HG03558 (cell line): Measurements from ENCODE around the gene PGAP1.
A peak's percentile ranks its signal among the peaks of the same experiment; 100 is the strongest.

Experiments
- ATAC-seq: cut with Tn5 transposase; IDR thresholded peaks from one replicate; pipeline ENCODE4 v1.9.1; 2021; ENCODE audit warnings: moderate number of reproducible peaks; ENCODE audit not compliant: unreplicated experiment; ENCODE audit errors: extremely low read depth

Gene PGAP1

GRCh38 chr2:196954001-196954400 is 27.5 kb upstream of the PGAP1 start:
- no peak for ATAC-seq

DNA sequence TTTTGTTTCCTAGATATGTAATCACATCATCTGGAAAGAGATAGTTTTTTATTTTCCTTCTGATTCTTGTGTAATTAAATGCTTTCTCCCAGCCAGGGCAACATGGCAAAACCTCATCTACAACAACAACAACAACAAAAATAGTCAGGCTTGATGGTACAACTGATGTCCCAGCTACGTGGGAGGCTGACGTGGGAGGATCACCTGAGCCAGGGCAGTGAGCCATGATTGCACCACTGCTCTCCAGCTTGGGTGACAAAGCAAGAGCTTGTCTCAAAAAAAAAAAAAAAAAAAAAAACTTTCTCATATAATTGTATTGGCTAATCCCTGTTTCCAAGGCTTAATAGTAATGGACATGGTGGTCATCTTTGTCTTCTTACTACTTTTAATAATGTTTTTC is 26.4 kb upstream of the PGAP1 start:
- no peak for ATAC-seq

- no peak for ATAC-seq
Observed at GRCh38 chr2:196951973-196952372, 25.5 kb upstream of the PGAP1 start.

GRCh38 chr2:196949116-196949515 is 22.6 kb upstream of the PGAP1 start:
- no peak for ATAC-seq

GRCh38 chr2:196944570-196944969 is 18.1 kb upstream of the PGAP1 start:
- ATAC-seq: peak; percentile 84

GRCh38 chr2:196941398-196942078 is 15.0 kb upstream of the PGAP1 start:
- ATAC-seq: no peak

GRCh38 chr2:196939371-196939770 is 12.9 kb upstream of the PGAP1 start:
- no peak for ATAC-seq

DNA sequence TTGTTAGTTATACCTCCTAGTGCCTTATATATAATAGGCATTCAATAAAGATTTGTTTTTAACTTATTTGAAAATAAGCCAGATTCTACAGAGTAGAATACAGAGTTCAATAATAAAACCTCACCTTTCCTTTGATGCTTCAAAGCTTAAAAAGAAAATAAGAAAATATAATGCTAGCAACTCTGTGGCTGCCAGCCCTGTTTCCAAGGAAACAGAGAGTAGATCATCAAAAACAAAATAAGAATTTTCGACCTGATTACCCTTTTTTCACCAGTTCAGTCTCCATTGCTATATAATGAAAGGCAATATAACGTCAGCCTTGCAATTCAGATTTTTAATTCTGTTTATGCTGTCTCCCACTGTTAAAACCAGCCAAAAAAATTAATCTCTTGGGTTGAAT is 8.9 kb upstream of the PGAP1 start:
- ATAC-seq: no peak

- no peak for ATAC-seq
Observed at GRCh38 chr2:196934672-196935071, 8.2 kb upstream of the PGAP1 start.

- no peak for ATAC-seq
Observed at GRCh38 chr2:196931555-196931954, 5.0 kb upstream of the PGAP1 start.

DNA sequence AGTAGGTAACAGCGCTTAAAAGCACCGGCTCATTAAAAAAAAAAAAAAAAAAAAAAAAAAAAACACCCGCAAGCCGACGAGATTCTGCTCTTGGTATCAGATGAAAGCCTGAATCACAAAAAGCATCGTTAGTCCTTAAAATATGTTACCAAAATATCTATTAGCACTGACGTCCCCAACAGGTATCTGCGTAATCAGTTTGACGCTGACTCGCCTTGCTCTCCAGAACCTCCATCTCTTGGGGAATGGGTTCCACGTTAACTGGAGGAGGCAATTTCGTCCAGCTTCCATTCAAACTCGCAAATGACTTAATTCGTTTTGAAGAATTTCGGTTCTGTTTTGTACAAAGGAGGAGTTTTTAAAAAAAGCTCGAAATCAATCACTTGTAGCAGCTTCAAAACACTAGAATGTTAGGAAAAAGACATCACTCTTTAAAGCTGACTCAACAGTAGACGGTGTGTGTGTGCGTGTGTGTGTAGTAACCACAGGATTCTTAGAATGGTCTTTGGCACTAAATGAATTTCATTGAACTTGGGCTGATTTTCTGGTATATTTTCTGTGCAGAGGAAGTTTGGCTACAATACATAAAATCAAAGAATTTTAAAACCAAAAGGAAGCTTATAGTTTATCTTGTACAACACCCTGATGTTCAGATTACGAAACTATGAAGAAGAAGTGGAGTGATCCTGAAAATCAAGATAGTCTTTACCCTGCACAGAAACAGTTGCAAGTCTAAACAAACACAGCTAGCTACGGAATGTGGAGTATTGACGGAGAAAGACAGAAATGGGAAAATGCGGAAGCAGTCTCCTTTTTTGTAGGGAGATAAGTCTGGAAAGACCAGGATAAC is 1.1 kb upstream of the PGAP1 start:
- no peak for ATAC-seq

DNA sequence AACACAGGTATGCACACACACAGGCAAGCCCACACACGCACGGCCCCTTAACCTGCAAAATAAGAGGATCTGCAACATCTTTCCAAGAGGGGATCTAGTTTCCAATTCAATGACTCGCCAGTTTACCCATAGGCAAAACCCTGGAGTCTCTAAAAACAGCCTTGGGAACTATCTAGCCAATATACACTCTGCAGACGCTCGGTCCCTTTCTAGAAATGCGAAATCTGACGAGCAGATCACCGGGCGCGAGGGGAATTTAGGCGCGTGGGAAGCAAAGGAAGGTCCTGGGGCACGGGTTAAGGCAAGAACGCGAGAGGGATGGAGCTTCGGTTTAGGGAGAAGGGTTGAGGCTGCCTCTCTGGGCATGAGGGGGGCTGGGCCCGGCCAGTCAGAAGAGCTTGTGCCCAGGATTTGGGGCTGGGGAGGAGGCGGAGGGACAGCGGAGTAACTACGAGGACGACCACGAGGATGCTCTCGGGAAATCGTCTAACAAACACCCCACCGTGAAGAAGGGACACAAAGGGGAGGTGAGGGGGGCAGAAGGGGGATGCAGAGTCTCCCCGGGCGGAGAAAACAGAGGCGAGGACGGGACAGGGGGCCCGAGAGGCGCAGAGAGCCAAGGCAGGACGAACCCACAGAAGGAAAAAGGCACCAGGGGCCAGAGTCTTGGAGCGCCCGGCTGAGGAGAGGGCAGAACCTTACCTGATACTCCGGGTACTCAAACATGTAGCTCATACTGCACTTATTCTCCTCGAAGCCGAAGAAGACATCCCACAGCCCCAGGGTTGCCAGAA is 542 bp downstream of the PGAP1 start:
- peak; percentile 5 for ATAC-seq

DNA sequence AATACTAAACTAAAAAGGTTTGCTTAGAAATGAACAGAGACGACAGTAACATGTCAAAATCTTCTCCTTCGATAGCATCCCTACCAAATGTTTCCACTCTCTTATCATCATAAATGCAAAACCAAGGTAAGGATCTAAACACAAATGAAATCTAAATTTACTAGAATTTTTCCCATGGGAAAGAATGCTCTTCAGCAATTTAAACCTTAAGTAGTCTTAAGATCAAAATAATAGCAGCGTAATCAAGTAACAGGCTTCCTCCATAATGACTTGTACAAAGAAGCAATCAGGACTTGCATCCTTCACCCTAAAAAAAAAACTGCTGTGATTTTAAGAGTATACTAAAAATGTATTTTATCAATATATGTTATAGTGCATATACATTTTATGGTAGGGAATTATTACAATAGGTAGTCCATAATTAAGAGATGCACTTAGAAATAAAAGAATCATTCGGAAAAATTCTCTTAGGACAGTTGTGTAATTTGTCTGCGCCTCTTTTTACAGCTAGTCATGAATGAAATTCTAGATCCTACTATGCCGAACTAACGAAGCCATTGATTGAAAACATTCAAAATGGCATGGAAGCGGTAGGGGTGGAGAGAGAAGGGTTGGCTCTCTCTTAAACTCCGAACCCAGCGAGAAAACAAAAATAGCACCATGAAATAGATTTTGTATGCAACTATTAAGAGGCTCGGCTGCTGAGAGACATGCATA is 1.3 kb downstream of the PGAP1 start:
- no peak for ATAC-seq

GRCh38 chr2:196924051-196924450 is 2.5 kb downstream of the PGAP1 start:
- ATAC-seq: no peak

DNA sequence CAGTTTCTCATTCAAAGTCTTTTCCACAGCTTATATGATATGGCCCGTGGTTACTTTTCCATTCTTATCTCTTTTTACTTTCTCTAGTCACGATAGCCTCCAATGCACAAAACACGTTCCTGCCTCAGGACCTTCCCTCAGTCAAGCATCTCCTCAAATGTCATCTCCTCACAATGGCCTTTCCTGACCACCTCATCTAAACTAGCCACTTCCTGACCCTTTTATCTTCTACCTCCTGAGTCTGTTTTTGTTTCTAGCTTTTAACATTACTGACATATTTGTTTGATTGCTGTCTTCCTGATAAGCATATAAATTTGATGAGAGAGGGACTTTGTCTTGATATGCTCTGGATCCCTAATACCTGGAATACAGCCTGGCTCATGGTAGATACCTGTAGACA is 7.6 kb downstream of the PGAP1 start:
- ATAC-seq: no peak

DNA sequence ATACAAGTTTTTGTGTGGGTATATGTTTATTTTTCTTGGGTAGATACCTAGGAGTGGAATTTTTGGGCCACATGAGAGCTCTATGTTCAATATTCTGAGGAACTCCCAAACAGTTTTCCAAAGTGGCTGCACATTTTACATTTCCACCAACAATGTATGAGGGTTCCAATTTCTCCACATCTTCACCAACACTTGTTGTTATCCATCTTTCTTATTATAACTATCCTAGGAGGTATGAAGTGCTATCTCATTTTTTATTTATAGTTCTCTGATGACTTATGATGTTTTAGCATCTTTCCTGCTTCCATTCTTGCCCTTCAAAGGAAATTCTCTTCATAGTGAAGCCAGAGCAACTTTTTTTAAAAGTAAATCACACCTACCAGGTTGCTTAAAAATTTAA is 8.7 kb downstream of the PGAP1 start:
- no peak for ATAC-seq

GRCh38 chr2:196915507-196916189 is 10.9 kb downstream of the PGAP1 start:
- ATAC-seq: no peak

DNA sequence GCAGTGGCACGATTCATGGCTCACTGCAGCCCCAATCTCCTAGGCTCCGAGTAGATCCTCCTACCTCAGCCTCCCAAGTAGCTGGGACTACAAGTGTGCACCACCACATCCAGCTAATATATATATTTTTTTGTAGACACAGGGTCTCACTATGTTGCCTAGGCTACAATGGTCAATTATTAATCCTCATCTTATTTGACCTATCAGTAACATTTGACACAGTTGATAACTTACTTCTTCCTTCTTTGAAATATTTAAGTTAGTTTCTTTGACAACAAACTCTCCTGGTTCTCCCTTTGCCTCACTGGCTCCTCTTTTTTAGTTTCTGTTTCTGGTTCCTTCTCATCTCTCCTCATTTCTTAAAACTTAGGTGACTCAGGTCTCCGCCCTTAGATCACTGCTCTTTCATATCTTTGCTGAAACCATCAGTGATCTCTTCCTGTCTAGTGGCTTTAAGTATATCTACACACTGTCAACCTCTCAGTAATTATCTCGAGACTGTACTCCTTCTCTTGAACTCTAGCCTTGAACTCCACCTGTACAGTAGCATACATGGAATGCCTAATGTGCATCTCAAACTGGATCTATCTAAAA is 11.5 kb downstream of the PGAP1 start:
- peak; percentile 85 for ATAC-seq

DNA sequence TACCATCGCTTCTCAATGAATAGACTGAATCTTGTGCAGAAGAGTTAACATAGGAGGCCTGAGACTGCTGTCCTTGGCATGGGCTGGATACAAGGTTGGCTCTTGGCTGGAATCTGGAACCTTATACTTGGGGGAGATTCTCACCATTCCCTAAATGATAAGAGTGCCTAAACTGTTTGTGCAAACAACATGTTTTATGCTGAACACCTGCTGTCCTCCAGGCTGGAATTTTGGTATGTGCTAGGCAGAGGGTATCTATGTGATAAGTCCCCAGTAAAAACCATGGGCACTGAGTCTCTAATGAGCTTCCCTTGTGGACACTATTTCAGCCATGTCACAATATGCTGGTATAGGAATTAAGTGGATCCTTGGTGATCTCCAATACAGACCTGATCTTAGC is 12.8 kb downstream of the PGAP1 start:
- no peak for ATAC-seq
